ENCODE results near the gene NDUFS7. TPM values are rescaled to one million over a fixed set of nuclear protein-coding genes. Genes with fewer than 3 reads are reported as not detected.

Gene NDUFS7
- total and polyA plus RNA-seq, 2 donors (not counting 3 experiments of a cell fraction or from before 2014, with no cell fraction given), result 101 to 224 TPM

- Histone ChIP-seq H3K9me3 (replicated peaks; ENCODE audit: control insufficient read depth, insufficient read depth, low read length) (no peaks in the 10 kb centered on the region), H3K9ac (replicated peaks; ENCODE audit: extremely low read depth, insufficient read depth, low read length) (peak overlapping the region; percentile 83), H3K4me1 (ENCODE audit: control insufficient read depth, extremely low read depth, insufficient read depth, low read length) (peaks cover 7% of the 10 kb centered on the region), H2AFZ (ENCODE audit: low read depth, low read length) (no peak overlapping the region), H3K79me2 (ENCODE audit: control insufficient read depth, insufficient read depth, low read length) (peaks cover 10% of the 10 kb centered on the region), H4K20me1 (replicated peaks; ENCODE audit: control insufficient read depth, extremely low read depth, insufficient read depth, low read length) (no peaks in the 10 kb centered on the region), H3K27ac (ENCODE audit: insufficient read depth, low read depth, low read length) (peak overlapping the region; percentile 18), H3K36me3 (ENCODE audit: control insufficient read depth in 2 of 2, extremely low read depth in 1 of 2, insufficient read depth in 2 of 2, low read length in 2 of 2) (peaks cover 0 to 16% of the 10 kb centered on the region in 2 experiments), H3K9me1 (replicated peaks; ENCODE audit: control insufficient read depth, extremely low read depth, insufficient read depth, low read length) (no peaks in the 10 kb centered on the region), H3K4me2 (ENCODE audit: insufficient read depth, low read length) (peak overlapping the region; percentile 91), H3K27me3 (ENCODE audit: control insufficient read depth in 2 of 2, insufficient read depth in 2 of 2, low read length in 2 of 2) (no peaks in the 10 kb centered on the region), H3K4me3 (replicated peaks in 1 of 3; ENCODE audit: insufficient read depth in 1 of 3, low read depth in 1 of 3, low read length in 3 of 3) (peak overlapping the region; percentile 69 to 84 (median 73))
- DNase-seq (ENCODE audit: low read depth, low spot score), result peak; percentile 63
- TF ChIP-seq GATA2 (IDR thresholded peaks at IDR 0.05; ENCODE audit: insufficient read depth, insufficient read length, low read depth, low read length), result no peak
- TF ChIP-seq POLR2AphosphoS5 (IDR thresholded peaks at IDR 0.05; ENCODE audit: insufficient read depth, low read depth, low read length), result no peak
- no peak for TF ChIP-seq POLR2A (IDR thresholded peaks at IDR 0.05; ENCODE audit: low read depth, low read length)
- TF ChIP-seq, protein P1, sequence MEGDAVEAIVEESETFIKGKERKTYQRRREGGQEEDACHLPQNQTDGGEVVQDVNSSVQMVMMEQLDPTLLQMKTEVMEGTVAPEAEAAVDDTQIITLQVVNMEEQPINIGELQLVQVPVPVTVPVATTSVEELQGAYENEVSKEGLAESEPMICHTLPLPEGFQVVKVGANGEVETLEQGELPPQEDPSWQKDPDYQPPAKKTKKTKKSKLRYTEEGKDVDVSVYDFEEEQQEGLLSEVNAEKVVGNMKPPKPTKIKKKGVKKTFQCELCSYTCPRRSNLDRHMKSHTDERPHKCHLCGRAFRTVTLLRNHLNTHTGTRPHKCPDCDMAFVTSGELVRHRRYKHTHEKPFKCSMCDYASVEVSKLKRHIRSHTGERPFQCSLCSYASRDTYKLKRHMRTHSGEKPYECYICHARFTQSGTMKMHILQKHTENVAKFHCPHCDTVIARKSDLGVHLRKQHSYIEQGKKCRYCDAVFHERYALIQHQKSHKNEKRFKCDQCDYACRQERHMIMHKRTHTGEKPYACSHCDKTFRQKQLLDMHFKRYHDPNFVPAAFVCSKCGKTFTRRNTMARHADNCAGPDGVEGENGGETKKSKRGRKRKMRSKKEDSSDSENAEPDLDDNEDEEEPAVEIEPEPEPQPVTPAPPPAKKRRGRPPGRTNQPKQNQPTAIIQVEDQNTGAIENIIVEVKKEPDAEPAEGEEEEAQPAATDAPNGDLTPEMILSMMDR (IDR thresholded peaks at IDR 0.05; ENCODE audit: extremely low read depth in 1 of 2, insufficient read depth in 1 of 2, low read depth in 1 of 2, low read length in 2 of 2), result no peak
- TF ChIP-seq FOS (IDR thresholded peaks at IDR 0.05; ENCODE audit: borderline replicate concordance, insufficient read depth, low read length), result no peak
- no peak for TF ChIP-seq JUN (IDR thresholded peaks at IDR 0.05; ENCODE audit: borderline replicate concordance, insufficient read depth, insufficient read length, low read depth)
- TF ChIP-seq MAX (IDR thresholded peaks at IDR 0.05; ENCODE audit: insufficient read depth, insufficient read length), result no peak
- no peak for TF ChIP-seq MYC (IDR thresholded peaks at IDR 0.05; ENCODE audit: low read depth, low read length)
- TF ChIP-seq EZH2 (IDR thresholded peaks at IDR 0.05; ENCODE audit: borderline replicate concordance, low read depth, low read length, severe bottlenecking), result no peak
- intact Hi-C loops (cut with micrococcal nuclease) (loop anchor here (5.0 kb wide), 1 partner anchor 67 kb away; no protein-coding TSS in a partner anchor), dilution Hi-C loops (cut with MboI; ENCODE audit: extremely low pct_ligation_motif_present, low sequenced_read_pairs) (no loop called here)
- ChIA-PET CTCF (no interaction called here), POLR2A (no interaction called here)
- FAIRE-seq, result peak; percentile 74
- TSS peak; percentile 20 for BruUV-seq (replicated peaks)
Measured at GRCh38 chr19:1384478-1385110, 887 bp downstream of the NDUFS7 start.
